C4-2B (cell line): Measurements from ENCODE around the gene SIK3.

Source experiments
- H3K27ac ChIP-seq: fragments of 450-650 bp; 2 replicates; pipeline ENCODE4 v1.5.1; 2017
- ZFX ChIP-seq: fragments of 450-650 bp; IDR thresholded peaks from 2 replicates; pipeline ENCODE4 v1.6.1; 2017
- TF ChIP-seq, protein P1 (sequence below): fragments of 450-650 bp; conservative IDR thresholded peaks from 2 replicates; pipeline ENCODE4 v1.5.1; 2017; ENCODE audit warnings: mild to moderate bottlenecking

Gene SIK3

GRCh38 chr11:116888024-116888423 lies 210.2 kb downstream of the SIK3 start:
- no peak overlapping the region for H3K27ac ChIP-seq
- TF ChIP-seq, protein P1, sequence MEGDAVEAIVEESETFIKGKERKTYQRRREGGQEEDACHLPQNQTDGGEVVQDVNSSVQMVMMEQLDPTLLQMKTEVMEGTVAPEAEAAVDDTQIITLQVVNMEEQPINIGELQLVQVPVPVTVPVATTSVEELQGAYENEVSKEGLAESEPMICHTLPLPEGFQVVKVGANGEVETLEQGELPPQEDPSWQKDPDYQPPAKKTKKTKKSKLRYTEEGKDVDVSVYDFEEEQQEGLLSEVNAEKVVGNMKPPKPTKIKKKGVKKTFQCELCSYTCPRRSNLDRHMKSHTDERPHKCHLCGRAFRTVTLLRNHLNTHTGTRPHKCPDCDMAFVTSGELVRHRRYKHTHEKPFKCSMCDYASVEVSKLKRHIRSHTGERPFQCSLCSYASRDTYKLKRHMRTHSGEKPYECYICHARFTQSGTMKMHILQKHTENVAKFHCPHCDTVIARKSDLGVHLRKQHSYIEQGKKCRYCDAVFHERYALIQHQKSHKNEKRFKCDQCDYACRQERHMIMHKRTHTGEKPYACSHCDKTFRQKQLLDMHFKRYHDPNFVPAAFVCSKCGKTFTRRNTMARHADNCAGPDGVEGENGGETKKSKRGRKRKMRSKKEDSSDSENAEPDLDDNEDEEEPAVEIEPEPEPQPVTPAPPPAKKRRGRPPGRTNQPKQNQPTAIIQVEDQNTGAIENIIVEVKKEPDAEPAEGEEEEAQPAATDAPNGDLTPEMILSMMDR: no peak
- no peak for TF ChIP-seq ZFX

GRCh38 chr11:116885951-116886655 lies 212.1 kb downstream of the SIK3 start:
- H3K27ac ChIP-seq: no peak overlapping the region
- TF ChIP-seq ZFX: no peak
- TF ChIP-seq, protein P1: no peak

DNA sequence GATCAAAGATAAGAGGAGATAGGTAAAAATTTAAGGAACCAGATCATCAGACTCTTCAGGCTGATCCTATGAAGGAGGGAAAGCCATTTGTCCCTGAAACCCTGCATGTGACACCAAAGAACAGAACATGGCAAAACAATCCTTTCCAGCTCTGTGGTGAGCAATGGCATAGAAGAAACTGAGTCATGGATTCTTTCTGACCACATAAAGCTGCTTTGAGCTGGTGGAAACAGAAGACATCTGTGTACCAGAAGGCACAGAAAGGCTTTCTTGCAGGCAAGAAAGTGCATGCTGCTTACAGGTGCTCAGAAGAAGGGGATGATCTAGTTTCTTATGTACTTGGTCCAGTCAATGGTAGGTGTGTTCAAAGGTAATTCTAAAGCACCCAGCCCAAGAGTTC lies 215.8 kb downstream of the SIK3 start:
- no peak overlapping the region for H3K27ac ChIP-seq
- TF ChIP-seq ZFX: no peak
- TF ChIP-seq, protein P1: no peak

- H3K27ac ChIP-seq: no peak overlapping the region
- TF ChIP-seq ZFX: no peak
- TF ChIP-seq, protein P1: no peak
Measured at GRCh38 chr11:116881143-116881542, 217.1 kb downstream of the SIK3 start.

DNA sequence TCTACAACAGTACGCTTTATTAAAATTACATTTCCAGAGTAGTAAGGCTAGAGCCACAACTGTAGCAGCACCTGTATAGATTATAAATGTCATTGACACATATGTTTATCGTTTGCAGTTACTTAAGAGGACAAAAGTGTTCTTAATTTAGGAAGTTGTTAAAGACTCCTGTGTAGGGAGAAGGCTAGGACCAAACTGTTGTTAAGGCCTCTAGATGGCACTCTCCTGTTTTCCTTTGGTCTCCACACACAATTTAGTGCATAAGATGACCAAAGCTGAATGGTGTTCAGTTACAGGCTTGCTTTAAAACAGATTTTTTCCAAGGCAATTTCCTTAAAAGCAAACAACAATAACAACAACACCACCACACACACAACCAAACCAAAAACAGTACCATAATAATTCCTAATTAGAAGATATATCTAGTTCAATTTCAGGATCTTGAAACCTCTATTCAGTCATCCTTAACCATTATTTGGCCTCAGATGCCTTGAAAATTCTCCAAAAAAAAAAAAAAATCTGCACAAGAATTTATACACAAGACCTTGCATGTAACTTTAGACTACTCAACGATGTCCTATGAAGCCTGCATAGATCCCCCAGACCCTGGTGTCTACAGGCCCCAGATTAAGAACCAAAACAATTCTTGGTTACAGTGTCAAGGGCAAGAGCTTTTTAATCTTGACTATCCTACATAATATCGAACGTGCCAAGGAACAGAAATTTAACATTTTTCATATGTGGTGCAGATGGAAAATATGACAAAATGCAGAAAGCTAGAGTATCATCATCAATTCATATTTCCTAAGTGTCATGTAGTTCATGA lies 218.2 kb downstream of the SIK3 start:
- no peak overlapping the region for H3K27ac ChIP-seq
- TF ChIP-seq, protein P1: peak; percentile 90
- TF ChIP-seq ZFX: no peak

- TF ChIP-seq, protein P1: no peak
- no peak for TF ChIP-seq ZFX
- H3K27ac ChIP-seq: no peak overlapping the region
Measured at GRCh38 chr11:116876656-116877055, 221.6 kb downstream of the SIK3 start.

DNA sequence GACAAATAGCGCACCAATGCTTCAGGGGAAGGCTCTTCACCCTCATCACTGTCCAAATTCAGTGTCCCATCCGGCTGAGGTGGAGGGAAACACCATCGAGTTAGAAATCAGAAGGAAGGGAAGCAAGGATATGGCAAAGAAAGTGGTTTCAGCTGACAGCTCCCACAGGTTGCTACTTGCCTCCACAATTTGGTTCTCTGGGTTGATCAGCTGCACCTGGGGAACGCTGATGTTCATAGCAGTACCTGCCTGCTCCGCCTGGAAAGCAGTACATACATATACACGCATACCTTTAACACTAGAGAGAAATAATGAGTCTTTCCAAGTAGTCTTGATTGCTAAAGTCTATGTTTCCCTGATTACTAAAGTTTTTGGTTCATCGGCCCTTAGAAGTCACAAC lies 223.0 kb downstream of the SIK3 start:
- TF ChIP-seq ZFX: no peak
- TF ChIP-seq, protein P1: no peak
- no peak overlapping the region for H3K27ac ChIP-seq
